Measurements from ENCODE around the gene COL16A1.

The COL16A1 gene

DNA sequence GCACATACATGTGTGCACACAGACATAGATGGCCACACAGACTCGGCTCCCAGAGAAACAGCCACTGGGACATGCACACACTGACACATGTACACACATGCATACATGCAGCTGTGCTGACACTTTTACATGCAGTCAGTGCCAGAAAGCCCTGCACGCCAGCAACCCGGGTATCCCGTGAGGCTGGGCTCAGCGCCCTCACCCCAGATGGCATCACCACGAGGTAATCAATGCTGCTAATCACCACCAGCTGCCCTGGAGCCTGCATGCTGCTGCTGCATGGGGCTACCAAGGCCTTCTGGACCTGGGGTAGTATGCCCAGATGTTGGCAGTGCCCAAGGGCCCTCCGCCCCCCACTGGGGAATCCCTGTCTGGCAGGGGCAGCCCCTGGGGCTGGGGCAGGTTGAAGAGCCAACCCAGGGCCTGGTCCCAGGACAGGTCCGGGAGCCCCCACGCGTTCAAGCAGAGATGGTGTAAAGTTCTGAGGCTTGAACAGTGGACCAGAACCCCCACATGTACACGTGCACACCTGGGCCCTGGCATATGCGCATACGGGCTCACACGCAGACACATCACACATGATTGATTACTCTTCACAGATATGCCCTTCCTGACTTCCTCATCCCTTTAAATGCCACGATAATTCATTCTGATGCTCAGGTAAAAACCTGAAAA lies 2.7 kb upstream of the COL16A1 start:
- no peak for DNase-seq (ENCODE audit: low spot score in 2 of 2)
- H3K27ac Mint-ChIP-seq, result no peak overlapping the region
- no peak overlapping the region for H3K4me3 Mint-ChIP-seq
- peaks cover 26% of the 10 kb centered on the region for H3K27me3 Mint-ChIP-seq
- peak; percentile 78 for ATAC-seq (ENCODE audit: low read depth)
- H3K9me3 Mint-ChIP-seq, result no peaks in the 10 kb centered on the region
- H3K4me1 Mint-ChIP-seq, result peaks cover 25% of the 10 kb centered on the region
- no peaks in the 10 kb centered on the region for H3K36me3 Mint-ChIP-seq

DNA sequence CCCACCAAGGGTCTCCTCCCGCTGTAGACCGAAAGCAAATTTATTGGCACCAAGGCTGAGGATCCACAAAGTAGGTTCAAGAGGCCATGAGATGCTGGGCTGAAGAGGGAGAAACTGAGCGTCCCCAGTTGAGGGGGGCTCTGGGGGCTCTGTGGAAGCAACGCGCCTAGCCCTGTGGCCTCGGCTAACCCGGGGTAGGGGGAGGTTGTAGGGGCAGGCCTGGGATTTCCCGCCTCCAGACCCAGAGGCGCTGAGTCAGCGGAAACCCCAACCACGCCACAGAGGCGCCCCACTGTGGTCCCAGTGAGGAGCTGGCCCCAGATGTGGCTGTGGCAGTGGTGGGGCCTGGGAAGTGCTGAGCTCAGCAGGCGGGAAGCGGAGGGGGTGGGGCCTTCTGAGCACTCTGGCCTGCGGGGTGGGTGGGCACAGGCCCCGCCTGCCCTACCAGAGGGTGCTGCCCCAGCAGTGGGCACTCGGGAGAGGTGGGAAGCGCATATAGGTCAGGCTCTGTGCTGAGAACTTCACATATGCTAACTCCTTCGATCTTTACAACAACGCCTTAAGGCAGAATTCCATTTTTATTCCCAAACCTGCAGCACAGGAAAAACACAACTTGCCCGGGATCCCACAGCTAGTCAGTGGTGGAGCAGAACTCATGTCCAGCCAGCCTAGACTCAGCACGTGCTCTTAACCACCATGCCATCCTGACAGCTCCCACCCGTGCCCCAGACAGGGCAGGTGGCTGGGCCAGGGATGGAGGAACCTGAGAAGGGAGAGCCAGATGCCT lies 1.5 kb upstream of the COL16A1 start:
- DNase-seq (ENCODE audit: low spot score in 2 of 2) (no peak), ATAC-seq (ENCODE audit: low read depth) (peak; percentile 60)
- H3K4me1 Mint-ChIP-seq, result peaks cover 28% of the 10 kb centered on the region
- H3K27ac Mint-ChIP-seq, result no peak overlapping the region
- no peaks in the 10 kb centered on the region for H3K36me3 Mint-ChIP-seq
- no peak overlapping the region for H3K4me3 Mint-ChIP-seq
- peaks cover 26% of the 10 kb centered on the region for H3K27me3 Mint-ChIP-seq
- no peaks in the 10 kb centered on the region for H3K9me3 Mint-ChIP-seq

DNA sequence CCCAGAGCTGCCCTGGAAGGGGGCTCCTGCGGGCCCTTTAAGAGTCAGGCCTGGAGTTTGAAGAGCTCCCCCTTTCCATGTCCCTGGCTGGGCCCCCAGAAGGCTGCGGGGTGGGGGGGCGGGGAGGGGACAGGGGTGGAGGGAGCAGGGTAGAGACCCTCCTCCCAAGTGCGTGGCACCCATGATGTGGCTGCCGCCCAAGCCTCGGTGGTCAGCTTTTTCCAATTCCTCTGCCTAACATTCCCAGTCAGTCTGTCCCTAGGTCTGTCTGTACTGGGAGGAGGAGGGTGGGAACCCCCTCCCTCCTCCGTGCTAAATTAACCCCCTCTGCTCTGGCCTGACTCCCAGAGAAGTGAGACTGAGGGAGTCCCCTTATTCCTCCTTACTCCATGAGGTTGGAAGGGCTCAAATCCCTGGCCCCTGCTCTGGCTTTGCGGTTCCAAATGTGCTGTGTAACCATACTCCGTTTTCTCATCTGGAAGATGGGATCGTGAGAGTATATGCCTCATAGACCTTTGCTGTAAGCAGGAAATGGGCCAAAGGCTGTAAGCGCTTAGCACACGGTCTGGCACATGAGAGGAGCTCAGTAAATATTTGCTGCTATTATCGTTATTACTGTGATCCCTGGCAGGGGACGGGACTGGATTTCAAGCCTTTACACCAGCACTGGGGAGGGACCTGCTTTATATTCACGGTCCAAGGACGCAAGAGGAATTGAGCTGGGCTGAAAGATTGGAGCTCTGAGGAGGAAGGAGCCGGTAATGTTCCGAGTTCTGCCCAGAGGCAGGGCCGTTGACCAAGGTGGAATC lies 658 bp upstream of the COL16A1 start:
- Mint-ChIP-seq H3K27me3 (peaks cover 26% of the 10 kb centered on the region), H3K27ac (no peak overlapping the region), H3K36me3 (no peaks in the 10 kb centered on the region), H3K9me3 (no peaks in the 10 kb centered on the region), H3K4me1 (peaks cover 32% of the 10 kb centered on the region), H3K4me3 (peak overlapping the region; percentile 47)
- no peak for DNase-seq (ENCODE audit: low spot score in 2 of 2)
- no peak for ATAC-seq (ENCODE audit: low read depth)

DNA sequence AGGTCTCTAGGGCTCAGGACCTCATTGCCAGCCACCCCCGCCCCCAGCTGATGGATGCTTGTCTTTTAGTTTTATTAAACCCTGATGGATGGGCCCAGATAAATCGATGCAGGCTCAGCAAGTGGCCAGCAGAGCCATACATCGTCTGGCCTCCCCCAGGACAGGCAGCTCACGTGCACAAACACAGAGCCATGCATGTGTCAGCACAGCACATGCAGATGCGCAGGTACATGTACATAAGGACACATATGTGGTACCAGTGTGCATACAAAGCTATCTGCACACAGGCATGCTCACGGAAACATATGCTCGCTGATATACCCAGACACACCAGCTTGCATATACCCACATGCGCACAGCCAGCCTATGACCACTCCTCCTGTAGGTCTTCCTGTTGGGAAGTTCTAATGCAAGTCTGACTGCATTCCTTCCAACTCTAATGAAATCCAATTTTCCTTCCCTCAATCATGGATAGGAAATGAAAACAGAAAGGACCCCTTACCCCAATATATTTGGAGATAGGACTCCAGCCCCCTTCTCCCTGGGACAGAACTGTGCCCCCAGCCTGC lies 897 bp downstream of the COL16A1 start:
- DNase-seq (ENCODE audit: low spot score in 2 of 2) (no peak), ATAC-seq (ENCODE audit: low read depth) (no peak)
- Mint-ChIP-seq H3K27ac (no peak overlapping the region), H3K4me3 (no peak overlapping the region), H3K9me3 (no peaks in the 10 kb centered on the region), H3K36me3 (no peaks in the 10 kb centered on the region), H3K4me1 (peaks cover 29% of the 10 kb centered on the region), H3K27me3 (peaks cover 19% of the 10 kb centered on the region)

DNA sequence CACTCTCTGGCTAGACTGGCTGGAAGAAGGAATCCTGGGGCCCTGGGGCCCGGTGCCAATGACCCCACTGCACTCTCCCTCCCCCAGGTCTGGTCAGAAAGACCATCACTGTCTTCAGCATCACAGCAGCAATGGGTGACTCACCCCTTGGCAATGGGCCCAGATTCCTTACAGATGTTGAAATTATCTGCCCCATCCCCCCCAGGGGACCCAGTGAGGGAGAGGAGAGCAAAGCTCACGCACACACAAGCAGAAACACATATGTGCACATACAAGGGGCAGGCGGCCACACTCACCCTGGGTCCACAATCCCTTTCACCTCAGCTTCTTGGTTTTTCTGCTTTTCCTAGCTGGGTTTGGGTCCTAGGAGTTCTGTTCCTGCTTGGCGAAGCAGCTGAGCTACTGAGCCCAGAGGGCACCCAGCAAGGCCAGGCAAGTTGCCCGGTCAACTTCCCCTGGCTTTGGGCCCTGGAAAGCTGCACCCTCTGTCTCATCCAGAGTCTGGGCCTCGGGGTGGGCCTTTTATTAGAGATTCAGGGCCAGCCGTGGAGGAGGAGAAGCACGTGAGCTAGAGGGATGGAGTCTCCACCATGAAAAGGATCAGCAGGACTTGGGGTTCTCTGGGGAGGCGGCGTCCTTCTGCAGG lies 2.6 kb downstream of the COL16A1 start:
- DNase-seq (ENCODE audit: low spot score in 2 of 2) (no peak), ATAC-seq (ENCODE audit: low read depth) (no peak)
- H3K9me3 Mint-ChIP-seq, result no peaks in the 10 kb centered on the region
- H3K27ac Mint-ChIP-seq, result no peak overlapping the region
- peaks cover 15% of the 10 kb centered on the region for H3K27me3 Mint-ChIP-seq
- no peaks in the 10 kb centered on the region for H3K36me3 Mint-ChIP-seq
- H3K4me3 Mint-ChIP-seq, result no peak overlapping the region
- peaks cover 23% of the 10 kb centered on the region for H3K4me1 Mint-ChIP-seq

DNA sequence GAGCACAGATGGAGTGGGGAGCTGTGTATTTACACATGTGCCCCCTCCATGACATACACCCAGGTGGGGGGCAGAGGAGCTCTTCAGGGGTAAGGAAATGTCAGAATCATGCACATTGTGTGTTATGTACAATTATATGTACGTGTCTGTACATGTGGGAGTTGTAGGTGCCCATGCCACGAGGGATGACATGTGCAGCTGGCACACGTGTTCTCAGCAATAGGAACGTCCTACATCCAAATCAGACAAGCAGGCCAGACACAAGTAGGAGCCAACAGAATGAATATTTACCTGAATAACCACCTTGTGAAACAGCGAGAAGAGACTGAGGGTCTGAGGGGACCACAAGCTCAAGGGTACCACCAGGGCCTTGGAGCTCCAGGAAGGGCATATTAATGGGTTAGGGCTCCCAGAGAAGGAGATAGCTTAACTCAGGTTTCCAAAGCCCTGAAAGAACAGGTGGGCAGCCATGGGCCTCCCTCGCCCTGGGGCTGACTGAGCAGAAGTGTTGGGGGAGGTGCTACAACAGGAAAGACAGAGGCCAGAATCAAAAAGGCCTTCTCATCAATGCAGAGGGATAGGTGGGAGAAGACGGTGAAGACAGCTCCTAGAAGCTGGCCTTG lies 3.2 kb downstream of the COL16A1 start:
- H3K27ac Mint-ChIP-seq, result no peak overlapping the region
- ATAC-seq (ENCODE audit: low read depth), result no peak
- no peaks in the 10 kb centered on the region for H3K9me3 Mint-ChIP-seq

DNA sequence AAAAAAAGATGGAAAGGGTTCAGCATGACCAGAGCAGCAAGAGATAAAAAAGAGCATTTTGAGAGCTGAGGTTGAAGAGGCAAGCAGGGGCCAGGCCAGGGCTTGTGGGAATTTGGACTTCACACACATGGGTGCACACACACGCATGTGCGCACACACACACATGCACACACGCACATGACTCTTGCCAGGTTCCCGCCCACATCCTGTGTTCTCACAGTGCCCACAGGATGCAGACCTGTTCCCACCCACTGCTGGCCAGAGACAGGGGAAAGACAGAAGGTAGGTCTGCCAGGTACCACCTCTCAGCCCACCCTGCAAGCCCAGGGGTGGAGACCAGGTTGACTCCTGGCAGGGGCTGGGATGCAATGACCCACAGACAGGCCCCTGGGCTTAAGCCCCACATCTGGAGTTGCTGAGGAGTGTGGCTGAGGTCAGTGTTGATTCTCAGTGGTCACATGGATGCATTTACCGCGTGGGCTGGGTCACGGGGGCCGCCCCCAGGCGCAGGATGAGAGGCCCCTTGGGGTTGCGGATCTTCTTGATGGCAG lies 4.4 kb downstream of the COL16A1 start:
- H3K4me3 Mint-ChIP-seq, result peak overlapping the region; percentile 0
- peak; percentile 82 for ATAC-seq (ENCODE audit: low read depth)
- DNase-seq (ENCODE audit: low spot score in 2 of 2), result no peak
- no peak overlapping the region for H3K27ac Mint-ChIP-seq
- H3K9me3 Mint-ChIP-seq, result no peaks in the 10 kb centered on the region
- H3K36me3 Mint-ChIP-seq, result no peaks in the 10 kb centered on the region
- peaks cover 18% of the 10 kb centered on the region for H3K4me1 Mint-ChIP-seq
- peaks cover 5% of the 10 kb centered on the region for H3K27me3 Mint-ChIP-seq

More for the DNA sequence above, 3.2 kb downstream of the COL16A1 start:
- DNase-seq (ENCODE audit: low spot score in 2 of 2), result no peak
- H3K27me3 Mint-ChIP-seq, result peaks cover 11% of the 10 kb centered on the region
- H3K4me3 Mint-ChIP-seq, result no peak overlapping the region
- H3K36me3 Mint-ChIP-seq, result no peaks in the 10 kb centered on the region
- peaks cover 25% of the 10 kb centered on the region for H3K4me1 Mint-ChIP-seq

DNA sequence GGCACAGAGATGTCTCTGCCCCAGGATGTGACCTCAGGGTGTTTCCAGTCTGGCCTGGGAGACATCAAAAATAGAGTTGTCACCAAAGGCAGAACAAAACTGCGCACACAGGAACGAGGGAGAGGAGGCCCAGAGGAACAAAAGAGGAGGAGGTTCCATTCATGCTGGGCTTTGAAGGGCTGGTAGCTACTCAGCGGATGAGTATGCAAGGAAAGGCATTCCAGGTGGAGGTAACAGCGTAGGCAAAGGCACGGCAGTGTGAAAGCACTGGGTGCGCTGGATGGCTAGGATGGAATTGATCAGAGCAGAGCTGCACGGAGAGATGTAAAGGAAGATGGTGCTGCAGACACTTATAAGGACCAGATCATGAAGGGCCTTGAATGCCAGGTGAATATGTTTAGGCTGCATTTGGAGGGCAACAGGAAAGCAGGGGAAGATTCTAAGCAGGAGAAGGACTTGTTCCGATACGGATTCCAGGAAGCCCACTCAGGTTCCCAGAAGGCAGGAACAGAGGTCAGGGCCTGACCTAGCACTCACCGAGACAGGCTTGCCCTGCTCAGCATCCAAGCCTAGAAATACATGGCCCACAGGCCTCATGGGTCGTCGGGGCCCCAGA lies 6.3 kb downstream of the COL16A1 start:
- Mint-ChIP-seq H3K4me3 (no peak overlapping the region), H3K27ac (no peak overlapping the region), H3K27me3 (peaks cover 6% of the 10 kb centered on the region), H3K4me1 (peaks cover 17% of the 10 kb centered on the region), H3K9me3 (no peaks in the 10 kb centered on the region), H3K36me3 (no peaks in the 10 kb centered on the region)
- no peak for DNase-seq (ENCODE audit: low spot score in 2 of 2)
- no peak for ATAC-seq (ENCODE audit: low read depth)

DNA sequence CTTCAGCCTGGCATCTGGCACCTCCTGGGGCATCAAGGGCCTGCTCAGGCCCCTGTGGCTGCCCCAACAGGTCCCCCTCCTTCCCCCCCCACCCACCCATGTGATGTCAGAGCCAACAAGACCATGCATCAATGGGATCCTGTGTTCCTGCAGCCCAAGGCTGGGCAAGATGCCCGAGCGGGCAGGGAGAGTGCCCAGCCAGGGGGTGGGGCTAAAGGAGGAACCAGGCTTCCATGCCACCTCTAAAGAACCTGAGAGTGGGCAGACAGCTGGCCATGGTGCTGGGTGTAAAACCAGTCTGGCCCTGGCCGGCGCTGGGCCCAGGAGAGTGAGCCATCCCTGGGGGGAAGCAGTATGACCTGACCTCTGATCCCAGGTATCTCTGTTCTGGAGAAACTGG lies 7.6 kb downstream of the COL16A1 start:
- peaks cover 17% of the 10 kb centered on the region for H3K4me1 Mint-ChIP-seq
- ATAC-seq (ENCODE audit: low read depth), result no peak
- no peak for DNase-seq (ENCODE audit: low spot score in 2 of 2)
- peaks cover 7% of the 10 kb centered on the region for H3K27me3 Mint-ChIP-seq
- H3K27ac Mint-ChIP-seq, result no peak overlapping the region
- no peaks in the 10 kb centered on the region for H3K36me3 Mint-ChIP-seq
- H3K4me3 Mint-ChIP-seq, result no peak overlapping the region
- no peaks in the 10 kb centered on the region for H3K9me3 Mint-ChIP-seq

DNA sequence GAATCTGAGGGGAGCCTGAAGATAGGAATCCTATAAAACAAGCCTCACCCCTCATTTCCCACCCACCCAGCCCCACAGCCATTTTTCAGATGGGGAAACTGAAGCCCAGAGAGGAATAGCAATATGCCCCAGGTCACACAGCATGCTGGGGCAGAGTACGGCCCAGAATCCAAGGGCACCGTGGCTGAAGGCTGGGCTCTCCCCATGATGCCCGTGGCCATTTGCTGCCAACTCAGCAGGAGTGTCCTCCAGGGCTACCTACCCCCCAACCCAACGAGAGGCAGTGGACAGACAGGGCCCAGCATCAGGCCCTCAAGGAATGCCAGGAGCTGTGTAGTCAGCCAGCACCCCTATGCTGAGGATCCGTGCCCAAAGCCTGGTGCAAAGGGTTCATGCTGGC lies 8.5 kb downstream of the COL16A1 start:
- DNase-seq (ENCODE audit: low spot score in 2 of 2), result no peak
- H3K4me3 Mint-ChIP-seq, result no peak overlapping the region
- H3K4me1 Mint-ChIP-seq, result peaks cover 14% of the 10 kb centered on the region
- peaks cover 9% of the 10 kb centered on the region for H3K27me3 Mint-ChIP-seq
- no peaks in the 10 kb centered on the region for H3K36me3 Mint-ChIP-seq
- no peak for ATAC-seq (ENCODE audit: low read depth)
- H3K27ac Mint-ChIP-seq, result no peak overlapping the region
- no peaks in the 10 kb centered on the region for H3K9me3 Mint-ChIP-seq

DNA sequence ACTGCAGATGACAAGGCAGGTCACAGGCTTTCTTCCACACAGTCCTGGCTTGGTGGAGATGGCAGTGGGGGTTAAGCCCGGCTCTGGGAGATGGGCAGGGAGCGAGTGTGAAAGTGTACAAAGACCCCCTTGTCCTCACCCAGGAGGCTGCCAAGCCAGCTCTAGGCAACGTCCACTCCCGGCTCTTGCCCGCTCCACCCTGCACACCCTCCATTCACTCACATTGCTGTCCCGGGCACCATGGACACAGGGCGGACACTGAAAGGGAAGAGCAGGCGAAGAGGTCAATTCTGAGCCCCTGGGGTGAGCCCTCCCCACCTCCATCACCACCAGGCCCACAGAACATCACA lies 8.9 kb downstream of the COL16A1 start:
- H3K36me3 Mint-ChIP-seq, result no peaks in the 10 kb centered on the region
- peaks cover 9% of the 10 kb centered on the region for H3K27me3 Mint-ChIP-seq
- ATAC-seq (ENCODE audit: low read depth) (no peak), DNase-seq (ENCODE audit: low spot score in 2 of 2) (no peak)
- no peaks in the 10 kb centered on the region for H3K9me3 Mint-ChIP-seq
- no peak overlapping the region for H3K4me3 Mint-ChIP-seq
- H3K4me1 Mint-ChIP-seq, result peaks cover 14% of the 10 kb centered on the region
- no peak overlapping the region for H3K27ac Mint-ChIP-seq

DNA sequence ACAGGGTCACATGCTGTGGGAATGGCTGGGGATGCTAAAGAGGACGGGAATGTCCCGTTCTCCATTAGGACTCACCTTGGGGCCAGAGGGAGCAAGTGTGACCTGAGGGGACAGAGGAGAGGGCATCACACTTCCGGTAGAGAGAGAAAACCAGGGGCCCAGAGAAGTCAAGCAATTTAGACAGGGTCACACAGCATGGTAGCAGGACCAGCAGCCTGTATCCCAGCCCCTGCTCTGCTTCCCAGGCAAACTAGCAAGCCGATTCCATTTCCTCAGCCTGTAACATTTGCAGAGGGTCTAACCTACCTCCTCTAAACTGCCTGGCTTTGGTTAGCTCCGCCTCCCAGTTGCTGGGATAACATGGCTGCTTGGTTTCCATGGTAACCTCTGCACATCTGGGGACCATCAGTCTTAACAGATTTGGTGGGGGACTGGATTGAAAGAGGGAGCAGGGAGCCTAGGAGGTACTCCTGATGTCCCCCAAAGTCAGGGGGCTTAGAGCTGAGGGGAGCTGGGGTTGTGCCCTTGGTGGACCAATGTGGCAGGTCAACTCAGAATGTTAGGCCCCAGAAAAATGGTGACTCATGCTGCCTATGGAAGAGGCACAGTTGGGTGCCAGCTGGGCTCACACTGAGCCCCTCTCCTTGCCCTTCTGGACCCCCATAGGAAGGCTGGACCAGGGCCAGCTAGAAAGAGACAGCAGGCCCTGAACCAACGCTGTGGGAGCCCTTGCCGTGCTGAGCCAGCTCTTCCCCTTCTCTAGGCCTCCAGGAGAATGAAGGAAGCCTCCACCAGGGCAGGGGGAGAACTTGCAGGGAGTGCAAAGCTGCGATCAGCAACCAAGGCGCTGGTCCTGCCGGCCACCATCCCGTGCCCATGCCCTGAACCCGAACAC lies 9.5 kb downstream of the COL16A1 start:
- no peak overlapping the region for H3K4me3 Mint-ChIP-seq
- no peaks in the 10 kb centered on the region for H3K9me3 Mint-ChIP-seq
- ATAC-seq (ENCODE audit: low read depth) (no peak), DNase-seq (ENCODE audit: low spot score in 2 of 2) (no peak)
- H3K27ac Mint-ChIP-seq, result no peak overlapping the region
- H3K36me3 Mint-ChIP-seq, result no peaks in the 10 kb centered on the region
- peaks cover 9% of the 10 kb centered on the region for H3K4me1 Mint-ChIP-seq
- H3K27me3 Mint-ChIP-seq, result peaks cover 9% of the 10 kb centered on the region
